GM10266 (cell line): ENCODE measurements around the gene TARDBP.

Experiments used
- DNase-seq: peaks from one replicate; pipeline ENCODE4 v3.0.0; 2012; ENCODE audit errors: extremely low spot score
- TF ChIP-seq, protein P1 (sequence below): IDR thresholded peaks from 2 replicates; pipeline ENCODE4 v1.5.1; 2012; ENCODE audit warnings: mild to moderate bottlenecking, low read depth; ENCODE audit not compliant: control insufficient read depth, insufficient read depth; ENCODE audit errors: missing control alignments

Gene TARDBP

GRCh38 chr1:11052839-11053757, 40.6 kb downstream of the TARDBP start:
- TF ChIP-seq, protein P1, sequence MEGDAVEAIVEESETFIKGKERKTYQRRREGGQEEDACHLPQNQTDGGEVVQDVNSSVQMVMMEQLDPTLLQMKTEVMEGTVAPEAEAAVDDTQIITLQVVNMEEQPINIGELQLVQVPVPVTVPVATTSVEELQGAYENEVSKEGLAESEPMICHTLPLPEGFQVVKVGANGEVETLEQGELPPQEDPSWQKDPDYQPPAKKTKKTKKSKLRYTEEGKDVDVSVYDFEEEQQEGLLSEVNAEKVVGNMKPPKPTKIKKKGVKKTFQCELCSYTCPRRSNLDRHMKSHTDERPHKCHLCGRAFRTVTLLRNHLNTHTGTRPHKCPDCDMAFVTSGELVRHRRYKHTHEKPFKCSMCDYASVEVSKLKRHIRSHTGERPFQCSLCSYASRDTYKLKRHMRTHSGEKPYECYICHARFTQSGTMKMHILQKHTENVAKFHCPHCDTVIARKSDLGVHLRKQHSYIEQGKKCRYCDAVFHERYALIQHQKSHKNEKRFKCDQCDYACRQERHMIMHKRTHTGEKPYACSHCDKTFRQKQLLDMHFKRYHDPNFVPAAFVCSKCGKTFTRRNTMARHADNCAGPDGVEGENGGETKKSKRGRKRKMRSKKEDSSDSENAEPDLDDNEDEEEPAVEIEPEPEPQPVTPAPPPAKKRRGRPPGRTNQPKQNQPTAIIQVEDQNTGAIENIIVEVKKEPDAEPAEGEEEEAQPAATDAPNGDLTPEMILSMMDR = no peak
- DNase-seq = no peak

GRCh38 chr1:11053758-11054137, 41.3 kb downstream of the TARDBP start:
- TF ChIP-seq, protein P1 = no peak
- peak; percentile 44 for DNase-seq

DNA sequence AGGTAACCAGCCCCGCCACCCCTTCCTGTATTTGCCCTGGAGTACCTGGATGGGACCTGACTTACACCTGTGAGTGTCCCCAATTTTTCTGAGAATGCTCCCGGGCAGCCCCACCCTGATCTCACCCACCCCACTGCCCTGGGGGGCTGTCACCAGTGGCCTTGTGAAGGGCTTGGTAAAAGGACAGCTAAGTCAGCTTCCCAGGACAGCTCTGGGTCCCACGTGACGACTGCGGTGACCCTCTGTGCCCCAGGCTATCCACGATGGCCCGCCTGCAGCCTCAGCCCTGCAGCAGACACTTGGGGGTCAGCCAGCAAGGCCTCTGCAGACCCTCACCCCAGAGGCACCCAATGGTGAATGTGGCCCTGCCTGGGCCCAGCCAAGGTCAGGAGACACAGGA, 41.7 kb downstream of the TARDBP start:
- TF ChIP-seq, protein P1 = no peak
- DNase-seq = no peak

- TF ChIP-seq, protein P1 = no peak
Measured at GRCh38 chr1:11054666-11055065, 42.2 kb downstream of the TARDBP start.

DNA sequence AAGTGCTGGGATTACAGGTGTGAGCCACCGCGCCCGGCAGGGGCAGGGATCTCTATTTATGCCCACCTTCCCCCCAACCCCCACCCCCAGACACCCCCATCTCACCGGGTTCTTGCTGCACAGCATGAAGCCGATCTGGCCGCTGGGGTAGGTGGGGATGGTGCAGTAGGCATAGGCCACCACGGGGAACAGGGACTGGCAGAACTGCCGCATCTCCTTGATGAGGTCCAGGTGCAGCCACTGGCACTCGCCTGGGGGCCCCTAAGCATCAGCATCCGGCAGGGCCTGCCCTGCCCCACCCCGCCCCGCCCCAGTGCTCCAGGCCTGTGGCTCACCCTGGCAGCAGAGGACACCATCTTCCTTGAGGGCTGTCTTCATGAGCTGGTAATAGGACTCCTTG, 43.2 kb downstream of the TARDBP start:
- no peak for DNase-seq
- TF ChIP-seq, protein P1 = no peak

More at GRCh38 chr1:11054666-11055065, 42.2 kb downstream of the TARDBP start:
- no peak for DNase-seq

GRCh38 chr1:11056504-11056903, 44.0 kb downstream of the TARDBP start:
- TF ChIP-seq, protein P1 = no peak
- DNase-seq = no peak

GRCh38 chr1:11057477-11057876, 45.0 kb downstream of the TARDBP start:
- TF ChIP-seq, protein P1 = no peak
- no peak for DNase-seq
